Activated CD4-positive, CD25-positive, alpha-beta regulatory T cell (primary cell): ENCODE results near the gene SLC29A1.

Experiments used
- DNase-seq, 4 experiments: peaks; one replicate each; lab custom pipeline; 2025; lab: John Stamatoyannopoulos, UW

Gene SLC29A1

GRCh38 chr6:44255105-44255808, 31.9 kb downstream of the SLC29A1 start:
- no peak for DNase-seq

- no peak for DNase-seq
Measured at GRCh38 chr6:44255871-44256774, 32.7 kb downstream of the SLC29A1 start.

GRCh38 chr6:44256775-44257024, 33.3 kb downstream of the SLC29A1 start:
- DNase-seq, result no peak

- DNase-seq, result peak; percentile 33 to 54 (median 49)
Measured at GRCh38 chr6:44257025-44257752, 33.8 kb downstream of the SLC29A1 start, which contains the start of gene SLC35B2. TSS of gene SLC35B2 (minus strand) at chr6:44257528. CDS start at chr6:44257410, 118 bp downstream.

GRCh38 chr6:44257753-44258324, 34.4 kb downstream of the SLC29A1 start:
- DNase-seq, result no peak

GRCh38 chr6:44258325-44258863, 35.0 kb downstream of the SLC29A1 start:
- DNase-seq, result no peak

- no peak for DNase-seq
Measured at GRCh38 chr6:44258921-44259320, 35.5 kb downstream of the SLC29A1 start.

GRCh38 chr6:44260011-44260410, 36.6 kb downstream of the SLC29A1 start:
- no peak for DNase-seq

GRCh38 chr6:44260451-44261297, 37.3 kb downstream of the SLC29A1 start:
- no peak for DNase-seq

- no peak for DNase-seq
Measured at GRCh38 chr6:44261581-44261980, 38.2 kb downstream of the SLC29A1 start.

- DNase-seq, result no peak
Measured at GRCh38 chr6:44262467-44263353, 39.3 kb downstream of the SLC29A1 start.

GRCh38 chr6:44263354-44264100, 40.1 kb downstream of the SLC29A1 start:
- DNase-seq, result no peak

- DNase-seq, result peak in 1 of 4 experiments; percentile 24
Measured at GRCh38 chr6:44264154-44265006, 41.0 kb downstream of the SLC29A1 start.

GRCh38 chr6:44265007-44265721, 41.8 kb downstream of the SLC29A1 start, which contains the start of gene NFKBIE:
TSS of gene NFKBIE (minus strand) at chr6:44265551. CDS start at chr6:44265346, 205 bp downstream.
- peak; percentile 83 to 94 (median 88) for DNase-seq

- no peak for DNase-seq
Measured at GRCh38 chr6:44265722-44266233, 42.4 kb downstream of the SLC29A1 start.

GRCh38 chr6:44266347-44266746, 43.0 kb downstream of the SLC29A1 start:
- DNase-seq, result no peak

- DNase-seq, result no peak
Measured at GRCh38 chr6:44267252-44267651, 43.9 kb downstream of the SLC29A1 start.
